GM12878 (cell line): ENCODE measurements around the gene P2RX1. TPM values are rescaled to one million over a fixed set of nuclear protein-coding genes. Genes with fewer than 3 reads are reported as not detected.

ENCODE experiments used
- ATAC-seq: fragments of 200-7000 bp; cut with Tn5 transposase; 3 replicates; pipeline ENCODE4 v1.9.1; 2020; ENCODE audit warnings: mild to moderate bottlenecking, moderate library complexity
- BruUV-seq: library from RNA; stranded (reverse); fragments of 400-500 nt; replicated peaks from 2 replicates; lab custom pipeline; 2021; lab: Mats Ljungman, UMichigan
- CTCF ChIA-PET: fragments of 300-600 bp; sonication (Branson Sonifier 250); formaldehyde crosslinking; extraction: SDS; loops from one replicate; lab custom pipeline; 2021; ENCODE audit warnings: inconsistent platforms; lab: Yijun Ruan, JAX
- POLR2A ChIA-PET: fragments of 350-600 bp; formaldehyde crosslinking; extraction: SDS; loops from one replicate; lab custom pipeline; 2021; ENCODE audit warnings: inconsistent platforms; lab: Charles Lee
- RAD21 ChIA-PET: fragments of 300-600 bp; sonication (Branson Sonifier 250); formaldehyde crosslinking; loops from one replicate; lab custom pipeline; 2023; ENCODE audit warnings: antibody characterized with exemption; ENCODE audit not compliant: unreplicated experiment; lab: Charles Lee
- SMC1A ChIA-PET: fragments of 300-600 bp; sonication (Branson Sonifier 250); formaldehyde crosslinking; loops from one replicate; lab custom pipeline; 2023; ENCODE audit not compliant: unreplicated experiment, uncharacterized antibody; lab: Charles Lee
- DNase-seq: peaks from one replicate; pipeline ENCODE4 v3.0.0-alpha.2; 2011; ENCODE audit warnings: low read depth, low spot score
- FAIRE-seq: peaks from 3 replicates; lab custom pipeline; 2011; peaks lifted over from hg19 to GRCh38; lab: Jason Lieb, UNC
- H2AFZ ChIP-seq: 2 replicates; pipeline ENCODE4 v1.6.0; 2011; ENCODE audit warnings: low read depth, low read length, control low read depth; ENCODE audit not compliant: control insufficient read depth
- H3K27ac ChIP-seq: 2 replicates; pipeline ENCODE4 v1.5.1; 2011; ENCODE audit warnings: control low read depth; ENCODE audit not compliant: control insufficient read depth, insufficient read depth
- H3K27me3 ChIP-seq, 2 experiments: replicated peaks in 1 of 2; 2 replicates each; pipeline versions ENCODE4 v1.6.0 to v1.6.1; 2011; ENCODE audit warnings: low read length in 1 of 2; ENCODE audit not compliant: control insufficient read depth in 2 of 2, insufficient read depth in 2 of 2
- H3K36me3 ChIP-seq, 2 experiments: 2 replicates each; pipeline ENCODE4 v1.5.1; 2011; ENCODE audit warnings: low read length in 1 of 2; ENCODE audit not compliant: control insufficient read depth in 2 of 2, insufficient read depth in 2 of 2
- H3K4me1 ChIP-seq: 2 replicates; pipeline ENCODE4 v1.6.1; 2011; ENCODE audit warnings: mild to moderate bottlenecking, low read length, moderate library complexity, mixed read lengths; ENCODE audit not compliant: control insufficient read depth, insufficient read depth
- H3K4me2 ChIP-seq: 2 replicates; pipeline ENCODE4 v1.6.0; 2011; ENCODE audit warnings: control low read depth; ENCODE audit not compliant: control insufficient read depth, insufficient read depth
- H3K4me3 ChIP-seq: fragments of 200-600 bp; sonication (generic); 2 replicates; pipeline ENCODE4 v1.5.1; 2016
- H3K79me2 ChIP-seq: 2 replicates; pipeline ENCODE4 v1.6.0; 2011; ENCODE audit warnings: low read length; ENCODE audit not compliant: control insufficient read depth, insufficient read depth
- H3K9ac ChIP-seq: 2 replicates; pipeline ENCODE4 v1.8.0; 2011; ENCODE audit warnings: low read length, control low read depth, mixed read lengths; ENCODE audit not compliant: control insufficient read depth, insufficient read depth
- H3K9me3 ChIP-seq: replicated peaks from 3 replicates; pipeline ENCODE4 v1.5.1; 2011; ENCODE audit warnings: mild to moderate bottlenecking, low read length; ENCODE audit not compliant: control insufficient read depth, insufficient read depth
- H4K20me1 ChIP-seq: 2 replicates; pipeline ENCODE4 v1.6.0; 2011; ENCODE audit not compliant: control insufficient read depth, insufficient read depth
- CBFB ChIP-seq: IDR thresholded peaks from 2 replicates; pipeline ENCODE4 v1.6.1; 2016; ENCODE audit warnings: antibody characterized with exemption, low read depth
- CEBPB ChIP-seq, 2 experiments: fragments of 150-350 bp in 1 of 2; IDR thresholded peaks; 2 replicates each; pipeline ENCODE4 v1.6.1; 2012 to 2014; ENCODE audit warnings: low read depth in 2 of 2, low read length in 2 of 2, borderline replicate concordance in 1 of 2, inconsistent platforms in 1 of 2
- EGR1 ChIP-seq, 2 experiments: IDR thresholded peaks; 1 replicate in 1 of 2; 2 replicates in 1 of 2; pipeline ENCODE4 v1.6.1; 2011 to 2012; ENCODE audit warnings: low read depth in 2 of 2, low read length in 2 of 2, borderline replicate concordance in 1 of 2, mild to moderate bottlenecking in 1 of 2, moderate library complexity in 1 of 2
- ESRRA ChIP-seq: IDR thresholded peaks from 2 replicates; pipeline ENCODE4 v1.6.1; 2012; ENCODE audit warnings: mild to moderate bottlenecking, low read length, improper control_type of control experiment
- IKZF2 ChIP-seq, 2 experiments: fragments of 450-650 bp; IDR thresholded peaks; 2 replicates each; pipeline ENCODE4 v1.6.1; 2017; ENCODE audit warnings: mild to moderate bottlenecking in 2 of 2, moderate library complexity in 2 of 2
- IRF5 ChIP-seq: fragments of 450-650 bp; IDR thresholded peaks from 2 replicates; pipeline ENCODE4 v1.6.1; 2017; ENCODE audit warnings: borderline replicate concordance
- NRF1 ChIP-seq: conservative IDR thresholded peaks from 2 replicates; pipeline ENCODE4 v1.6.1; 2011; ENCODE audit warnings: mild to moderate bottlenecking, low read depth, low read length, improper control_type of control experiment
- PAX5 ChIP-seq: IDR thresholded peaks from 2 replicates; pipeline ENCODE4 v1.6.1; 2011; ENCODE audit warnings: low read depth, low read length, borderline replicate concordance
- RUNX3 ChIP-seq: IDR thresholded peaks from 2 replicates; pipeline ENCODE4 v1.6.1; 2012; ENCODE audit warnings: low read length, inconsistent platforms
- STAT3 ChIP-seq: IDR thresholded peaks from 2 replicates; pipeline ENCODE4 v1.6.1; 2011; ENCODE audit warnings: low read depth, low read length, improper control_type of control experiment
- TCF12 ChIP-seq: IDR thresholded peaks from 2 replicates; pipeline ENCODE4 v1.6.1; 2011; ENCODE audit warnings: low read depth, mild to moderate bottlenecking, low read length
- TCF7 ChIP-seq: IDR thresholded peaks from 2 replicates; pipeline ENCODE4 v1.6.1; 2014; ENCODE audit warnings: antibody characterized with exemption, borderline replicate concordance
- WGBS: methylation state at CpG from one replicate; pipeline ENCODE4 v1.1.6; 2016; ENCODE audit warnings: low lambda C conversion rate; ENCODE audit not compliant: insufficient replicate concordance, insufficient coverage; ENCODE audit errors: missing lambda C conversion rate; 5-methylcytosine and 5-hydroxymethylcytosine counted together
- in situ Hi-C: fragments of 300-500 bp; cut with MboI; formaldehyde crosslinking; loops from 9 replicates; pipeline ENCODE4 v1.14.3; 2018; ENCODE audit warnings: mixed read lengths
- intact Hi-C: fragments of 100-400 bp; cut with micrococcal nuclease; formaldehyde crosslinking; loops from one replicate; pipeline ENCODE4 v1.14.2; 2022; ENCODE audit not compliant: unreplicated experiment
- polyA plus RNA-seq, 11 experiments: library from polyadenylated mRNA; depleted of rRNA in 4 of 11; unstranded in 6 of 11; stranded (reverse) in 5 of 11; fragments of >200 nt; fragmentation: Nextera tagmentation in 4 of 11; fragmentation: Illumina TruSeq in 1 of 11; extraction: Ambion mirVana in 4 of 11; extraction: Trizol in 1 of 11; gene quantifications; 1 replicate in 1 of 11; 2 replicates in 10 of 11; pipeline versions ENCODE4 v1.2.1 to v1.2.3, GENCODE V29; 2011 to 2016; ENCODE audit warnings: inconsistent platforms in 2 of 11, missing spikeins in 2 of 11, low read depth in 1 of 11
- total RNA-seq, 4 experiments: library from RNA; depleted of rRNA in 3 of 4; stranded (reverse); fragments of >200 nt in 3 of 4; fragmentation: Illumina TruSeq in 1 of 4; extraction: Trizol in 1 of 4; gene quantifications; 2 replicates each; pipeline versions ENCODE4 v1.2.1 to v1.2.3, GENCODE V29; 2013 to 2021

P2RX1 gene
- total and polyA plus RNA-seq, 10 of the 15 experiments (the other 5 are each of a cell fraction or from before 2014, with no cell fraction given) = 0.12 to 6.2 (median 3.4) TPM

- TF ChIP-seq IRF5 = no peak
Observed at GRCh38 chr17:3959295-3959899, 43.1 kb upstream of the P2RX1 start (continued).

- no TSS peak for BruUV-seq
- Histone ChIP-seq H3K79me2 (peaks cover 34% of the 10 kb centered on the region), H3K9me3 (no peaks in the 10 kb centered on the region), H3K9ac (no peak overlapping the region), H3K27me3 (no peaks in the 10 kb centered on the region), H3K4me1 (peaks cover 29% of the 10 kb centered on the region), H3K4me2 (no peak overlapping the region), H2AFZ (no peak overlapping the region), H4K20me1 (no peaks in the 10 kb centered on the region; the same call in 1 of the 2 replicates), H3K36me3 (peaks cover 1 to 9% of the 10 kb centered on the region in 2 experiments; a peak in 2 of 4 replicates), H3K4me3 (no peak overlapping the region), H3K27ac (no peak overlapping the region)
- ChIA-PET CTCF (no interaction called here), POLR2A (no interaction called here), RAD21 (no interaction called here), SMC1A (no interaction called here)
- 89% methylated on average over 18 of the region's 18 CpGs for WGBS
- TF ChIP-seq RUNX3 = no peak
- no peak for TF ChIP-seq PAX5
- TF ChIP-seq NRF1 = no peak
- TF ChIP-seq TCF12 = no peak
- no peak for TF ChIP-seq TCF7
- no peak for TF ChIP-seq EGR1 (IDR thresholded peaks at IDR 0.05; ENCODE audit: borderline replicate concordance in 1 of 2, low read depth in 2 of 2, low read length in 2 of 2)
- no peak for TF ChIP-seq ESRRA
- TF ChIP-seq CBFB = no peak
- no peak for TF ChIP-seq STAT3
- no peak for TF ChIP-seq IKZF2 (IDR thresholded peaks at IDR 0.05)
- TF ChIP-seq CEBPB (IDR thresholded peaks at IDR 0.05; ENCODE audit: borderline replicate concordance in 1 of 2, low read depth in 2 of 2, low read length in 2 of 2) = no peak
- FAIRE-seq (no peak), DNase-seq (no peak), ATAC-seq (no peak)
- intact Hi-C loops (no loop called here), in situ Hi-C loops (no loop called here)
Observed at GRCh38 chr17:3957735-3958599, 41.7 kb upstream of the P2RX1 start.
